WTC11 (cell line): ENCODE results near the gene TBC1D22B. TPM values are rescaled to one million over a fixed set of nuclear protein-coding genes. Genes with fewer than 3 reads are reported as not detected.
A peak's percentile ranks its signal among the peaks of the same experiment; 100 is the strongest.

Source experiments
- ATAC-seq: fragments of 200-7000 bp; cut with Tn5 transposase; 2 replicates; pipeline ENCODE4 v1.10.0; 2021; ENCODE audit warnings: mild to moderate bottlenecking, moderate library complexity
- CTCF ChIA-PET: fragments of 300-600 bp; sonication (Branson Sonifier 250); formaldehyde crosslinking; loops from one replicate; lab custom pipeline; 2021; ENCODE audit warnings: antibody characterized with exemption; lab: Charles Lee
- POLR2A ChIA-PET: fragments of 350-600 bp; sonication (Branson Sonifier 250); formaldehyde crosslinking; loops from one replicate; lab custom pipeline; 2021; ENCODE audit warnings: antibody characterized with exemption; lab: Charles Lee
- DNase-seq: peaks from one replicate; pipeline ENCODE4 v3.0.0; 2021; ENCODE audit warnings: low spot score
- H3K27ac Mint-ChIP-seq: 2 replicates; pipeline ENCODE4 v1.8.0; 2021; ENCODE audit warnings: mixed read lengths
- H3K27me3 Mint-ChIP-seq: 2 replicates; pipeline ENCODE4 v1.8.0; 2021; ENCODE audit warnings: low read depth, mild to moderate bottlenecking, moderate library complexity, mixed read lengths
- H3K36me3 Mint-ChIP-seq: 2 replicates; pipeline ENCODE4 v1.8.0; 2021; ENCODE audit warnings: mixed read lengths
- H3K4me1 Mint-ChIP-seq: 2 replicates; pipeline ENCODE4 v1.8.0; 2022; ENCODE audit warnings: mixed read lengths
- H3K4me3 Mint-ChIP-seq: 2 replicates; pipeline ENCODE4 v1.8.0; 2021; ENCODE audit warnings: mild to moderate bottlenecking, moderate library complexity, mixed read lengths
- H3K9me3 Mint-ChIP-seq: 2 replicates; pipeline ENCODE4 v1.8.0; 2021; ENCODE audit warnings: mixed read lengths
- ATF1 ChIP-seq: sonication (generic); formaldehyde crosslinking; IDR thresholded peaks from 2 replicates; pipeline ENCODE4 v1.8.1; 2023; ENCODE audit warnings: mild to moderate bottlenecking, moderate library complexity, missing genetic modification reagents
- ESRRA ChIP-seq: sonication (generic); formaldehyde crosslinking; IDR thresholded peaks from 2 replicates; pipeline ENCODE4 v1.8.1; 2022; ENCODE audit warnings: mild to moderate bottlenecking, missing genetic modification reagents, borderline replicate concordance
- JUN ChIP-seq: sonication (generic); formaldehyde crosslinking; IDR thresholded peaks from 2 replicates; pipeline ENCODE4 v1.8.0; 2023; ENCODE audit warnings: mild to moderate bottlenecking, missing genetic modification reagents
- KAT7 ChIP-seq: sonication (generic); formaldehyde crosslinking; IDR thresholded peaks from 2 replicates; pipeline ENCODE4 v1.8.1; 2023; ENCODE audit warnings: missing genetic modification reagents, mild to moderate bottlenecking, borderline replicate concordance
- PRRX2 ChIP-seq: fragments of 250-450 bp; sonication (Bioruptor Pico); IDR thresholded peaks from 2 replicates; pipeline ENCODE4 v1.8.0; 2021; ENCODE audit warnings: mild to moderate bottlenecking
- SOX15 ChIP-seq: fragments of 250-450 bp; sonication (Bioruptor Pico); IDR thresholded peaks from 2 replicates; pipeline ENCODE4 v1.9.0; 2021; ENCODE audit warnings: mild to moderate bottlenecking
- ZNF138 ChIP-seq: sonication (generic); formaldehyde crosslinking; conservative IDR thresholded peaks from 2 replicates; pipeline ENCODE4 v1.8.1; 2022; ENCODE audit warnings: mild to moderate bottlenecking, moderate library complexity, missing genetic modification reagents
- ZNF219 ChIP-seq: sonication (generic); formaldehyde crosslinking; IDR thresholded peaks from 2 replicates; pipeline ENCODE4 v1.8.0; 2023; ENCODE audit warnings: missing genetic modification reagents, mild to moderate bottlenecking, borderline replicate concordance
- ZNF317 ChIP-seq: sonication (generic); formaldehyde crosslinking; IDR thresholded peaks from 2 replicates; pipeline ENCODE4 v1.8.1; 2023; ENCODE audit warnings: low read depth, mild to moderate bottlenecking, moderate library complexity, missing genetic modification reagents, borderline replicate concordance
- ZNF671 ChIP-seq: fragments of 250-450 bp; sonication (Bioruptor Pico); IDR thresholded peaks from 2 replicates; pipeline ENCODE4 v1.8.0; 2021; ENCODE audit warnings: mild to moderate bottlenecking
- total RNA-seq: library from RNA; stranded (reverse); gene quantifications from 3 replicates; pipeline ENCODE4 v1.2.3, GENCODE V29; 2021
- TF ChIP-seq, protein P1 (sequence below): sonication (generic); formaldehyde crosslinking; IDR thresholded peaks from 2 replicates; pipeline ENCODE4 v1.8.1; 2023; ENCODE audit warnings: mild to moderate bottlenecking, missing genetic modification reagents, borderline replicate concordance
- TF ChIP-seq, protein P2 (sequence below): fragments of 250-450 bp; sonication (Bioruptor Pico); IDR thresholded peaks from 2 replicates; pipeline ENCODE4 v2.1.2; 2022; ENCODE audit warnings: mild to moderate bottlenecking, moderate library complexity
- TF ChIP-seq, protein P3 (sequence below): sonication (generic); formaldehyde crosslinking; IDR thresholded peaks from 2 replicates; pipeline ENCODE4 v1.8.1; 2022; ENCODE audit warnings: missing genetic modification reagents, borderline replicate concordance
- TF ChIP-seq, protein P4 (sequence below): fragments of 250-450 bp; sonication (Bioruptor Pico); IDR thresholded peaks from 2 replicates; pipeline ENCODE4 v1.8.0; 2021; ENCODE audit warnings: mild to moderate bottlenecking
- TF ChIP-seq, protein P5 (sequence below): sonication (generic); formaldehyde crosslinking; IDR thresholded peaks from 2 replicates; pipeline ENCODE4 v1.8.0; 2022; ENCODE audit warnings: mild to moderate bottlenecking, missing genetic modification reagents
- TF ChIP-seq, protein P6 (sequence below): sonication (generic); formaldehyde crosslinking; IDR thresholded peaks from 2 replicates; pipeline ENCODE4 v1.8.1; 2022; ENCODE audit warnings: mild to moderate bottlenecking, moderate library complexity, missing genetic modification reagents

The TBC1D22B gene
- total RNA-seq, 1 experiment from 2014 or later: 16.4 TPM

DNA sequence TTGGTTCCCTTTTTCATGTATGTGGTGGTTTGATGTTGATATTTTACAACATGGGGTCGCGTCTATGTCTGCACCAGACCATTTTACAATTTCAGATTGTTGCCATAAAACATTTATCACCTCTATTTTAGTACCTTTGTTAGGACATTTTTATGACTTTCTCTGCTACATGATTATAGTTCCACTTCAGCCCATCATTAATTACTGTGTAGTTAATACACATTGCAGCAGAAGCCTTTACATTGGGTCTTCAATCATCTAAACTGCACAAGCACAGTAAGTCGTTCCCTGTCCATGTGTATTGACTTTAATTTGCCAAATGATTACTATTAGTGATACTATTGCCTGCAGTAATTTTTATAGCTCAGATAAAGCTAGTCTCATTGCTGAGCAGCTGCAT lies 16.1 kb downstream of the TBC1D22B start:
- H3K9me3 Mint-ChIP-seq: no peaks in the 10 kb centered on the region
- CTCF ChIA-PET: no interaction called here
- peaks cover 6% of the 10 kb centered on the region for H3K36me3 Mint-ChIP-seq
- H3K4me3 Mint-ChIP-seq: no peak overlapping the region
- ATAC-seq (no peak), DNase-seq (no peak)
- no peaks in the 10 kb centered on the region for H3K27me3 Mint-ChIP-seq
- H3K27ac Mint-ChIP-seq: peak overlapping the region; percentile 77; the same call in 1 of the 2 replicates
- H3K4me1 Mint-ChIP-seq: peaks cover 9% of the 10 kb centered on the region; the same call in 1 of the 2 replicates
- POLR2A ChIA-PET: no interaction called here
- TF ChIP-seq ZNF138 (CRISPR knock-in tag) (no peak), ZNF317 (no peak)

DNA sequence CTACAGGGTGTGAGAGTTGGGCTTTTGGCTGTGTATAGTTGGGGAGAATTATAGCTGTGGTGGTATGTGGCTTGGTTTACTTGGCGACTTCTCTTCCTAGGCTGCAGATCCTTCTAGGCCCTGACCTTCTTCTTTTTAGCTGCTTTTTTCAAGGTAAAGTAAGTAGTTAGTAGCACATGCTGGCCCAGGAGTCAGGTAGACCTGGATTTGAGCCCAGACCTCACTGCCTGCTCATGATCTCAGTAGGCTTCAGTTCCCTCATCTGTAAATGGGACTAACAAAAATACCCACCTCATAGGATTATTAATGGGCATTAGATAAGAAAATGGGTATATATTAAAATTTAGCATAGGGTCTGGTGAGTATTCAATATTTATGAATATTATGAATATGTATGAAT lies 17.8 kb downstream of the TBC1D22B start:
- Mint-ChIP-seq H3K27me3 (no peaks in the 10 kb centered on the region), H3K4me1 (0 out of 2 replicates have a peak, but pooled peaks cover 14% of the 10 kb centered on the region), H3K36me3 (peaks cover 15% of the 10 kb centered on the region), H3K4me3 (no peak overlapping the region), H3K27ac (0 out of 2 replicates have a peak overlapping the region, but pooled peaks have one; percentile 28), H3K9me3 (no peaks in the 10 kb centered on the region)
- TF ChIP-seq KAT7 (no peak), ZNF671 (CRISPR knock-in tag) (no peak)
- TF ChIP-seq, protein P1, sequence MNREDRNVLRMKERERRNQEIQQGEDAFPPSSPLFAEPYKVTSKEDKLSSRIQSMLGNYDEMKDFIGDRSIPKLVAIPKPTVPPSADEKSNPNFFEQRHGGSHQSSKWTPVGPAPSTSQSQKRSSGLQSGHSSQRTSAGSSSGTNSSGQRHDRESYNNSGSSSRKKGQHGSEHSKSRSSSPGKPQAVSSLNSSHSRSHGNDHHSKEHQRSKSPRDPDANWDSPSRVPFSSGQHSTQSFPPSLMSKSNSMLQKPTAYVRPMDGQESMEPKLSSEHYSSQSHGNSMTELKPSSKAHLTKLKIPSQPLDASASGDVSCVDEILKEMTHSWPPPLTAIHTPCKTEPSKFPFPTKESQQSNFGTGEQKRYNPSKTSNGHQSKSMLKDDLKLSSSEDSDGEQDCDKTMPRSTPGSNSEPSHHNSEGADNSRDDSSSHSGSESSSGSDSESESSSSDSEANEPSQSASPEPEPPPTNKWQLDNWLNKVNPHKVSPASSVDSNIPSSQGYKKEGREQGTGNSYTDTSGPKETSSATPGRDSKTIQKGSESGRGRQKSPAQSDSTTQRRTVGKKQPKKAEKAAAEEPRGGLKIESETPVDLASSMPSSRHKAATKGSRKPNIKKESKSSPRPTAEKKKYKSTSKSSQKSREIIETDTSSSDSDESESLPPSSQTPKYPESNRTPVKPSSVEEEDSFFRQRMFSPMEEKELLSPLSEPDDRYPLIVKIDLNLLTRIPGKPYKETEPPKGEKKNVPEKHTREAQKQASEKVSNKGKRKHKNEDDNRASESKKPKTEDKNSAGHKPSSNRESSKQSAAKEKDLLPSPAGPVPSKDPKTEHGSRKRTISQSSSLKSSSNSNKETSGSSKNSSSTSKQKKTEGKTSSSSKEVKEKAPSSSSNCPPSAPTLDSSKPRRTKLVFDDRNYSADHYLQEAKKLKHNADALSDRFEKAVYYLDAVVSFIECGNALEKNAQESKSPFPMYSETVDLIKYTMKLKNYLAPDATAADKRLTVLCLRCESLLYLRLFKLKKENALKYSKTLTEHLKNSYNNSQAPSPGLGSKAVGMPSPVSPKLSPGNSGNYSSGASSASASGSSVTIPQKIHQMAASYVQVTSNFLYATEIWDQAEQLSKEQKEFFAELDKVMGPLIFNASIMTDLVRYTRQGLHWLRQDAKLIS (CRISPR knock-in tag): no peak
- TF ChIP-seq, protein P2, sequence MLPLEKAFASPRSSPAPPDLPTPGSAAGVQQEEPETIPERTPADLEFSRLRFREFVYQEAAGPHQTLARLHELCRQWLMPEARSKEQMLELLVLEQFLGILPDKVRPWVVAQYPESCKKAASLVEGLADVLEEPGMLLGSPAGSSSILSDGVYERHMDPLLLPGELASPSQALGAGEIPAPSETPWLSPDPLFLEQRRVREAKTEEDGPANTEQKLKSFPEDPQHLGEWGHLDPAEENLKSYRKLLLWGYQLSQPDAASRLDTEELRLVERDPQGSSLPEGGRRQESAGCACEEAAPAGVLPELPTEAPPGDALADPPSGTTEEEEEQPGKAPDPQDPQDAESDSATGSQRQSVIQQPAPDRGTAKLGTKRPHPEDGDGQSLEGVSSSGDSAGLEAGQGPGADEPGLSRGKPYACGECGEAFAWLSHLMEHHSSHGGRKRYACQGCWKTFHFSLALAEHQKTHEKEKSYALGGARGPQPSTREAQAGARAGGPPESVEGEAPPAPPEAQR (CRISPR knock-in tag): no peak
- TF ChIP-seq, protein P3, sequence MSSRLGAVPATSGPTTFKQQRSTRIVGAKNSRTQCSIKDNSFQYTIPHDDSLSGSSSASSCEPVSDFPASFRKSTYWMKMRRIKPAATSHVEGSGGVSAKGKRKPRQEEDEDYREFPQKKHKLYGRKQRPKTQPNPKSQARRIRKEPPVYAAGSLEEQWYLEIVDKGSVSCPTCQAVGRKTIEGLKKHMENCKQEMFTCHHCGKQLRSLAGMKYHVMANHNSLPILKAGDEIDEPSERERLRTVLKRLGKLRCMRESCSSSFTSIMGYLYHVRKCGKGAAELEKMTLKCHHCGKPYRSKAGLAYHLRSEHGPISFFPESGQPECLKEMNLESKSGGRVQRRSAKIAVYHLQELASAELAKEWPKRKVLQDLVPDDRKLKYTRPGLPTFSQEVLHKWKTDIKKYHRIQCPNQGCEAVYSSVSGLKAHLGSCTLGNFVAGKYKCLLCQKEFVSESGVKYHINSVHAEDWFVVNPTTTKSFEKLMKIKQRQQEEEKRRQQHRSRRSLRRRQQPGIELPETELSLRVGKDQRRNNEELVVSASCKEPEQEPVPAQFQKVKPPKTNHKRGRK: no peak
- POLR2A ChIA-PET: no interaction called here
- DNase-seq: no peak
- CTCF ChIA-PET: no interaction called here
- ATAC-seq: no peak

DNA sequence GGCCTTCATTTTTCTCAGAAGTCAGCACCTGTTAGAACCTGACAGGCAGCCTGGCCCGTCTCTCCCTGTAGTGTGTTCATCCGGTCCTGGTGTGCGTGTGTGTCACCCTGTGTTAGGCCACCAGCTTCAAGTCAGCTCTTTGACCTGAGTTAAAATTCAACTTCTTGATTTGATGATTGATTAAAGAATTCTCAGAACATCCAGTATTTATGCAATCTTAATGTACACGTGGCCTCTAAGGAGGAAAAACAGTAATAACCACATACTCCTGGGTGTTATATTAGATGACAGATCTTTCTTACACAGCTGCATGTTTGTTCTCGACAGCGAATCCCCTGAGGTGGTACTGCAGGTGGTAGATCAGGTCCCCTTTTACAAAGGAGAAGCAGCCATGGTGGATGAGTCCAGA lies 19.4 kb downstream of the TBC1D22B start:
- no peaks in the 10 kb centered on the region for H3K27me3 Mint-ChIP-seq
- DNase-seq: no peak
- peaks cover 16% of the 10 kb centered on the region for H3K36me3 Mint-ChIP-seq
- H3K9me3 Mint-ChIP-seq: no peaks in the 10 kb centered on the region
- H3K4me3 Mint-ChIP-seq: no peak overlapping the region
- TF ChIP-seq, protein P4, sequence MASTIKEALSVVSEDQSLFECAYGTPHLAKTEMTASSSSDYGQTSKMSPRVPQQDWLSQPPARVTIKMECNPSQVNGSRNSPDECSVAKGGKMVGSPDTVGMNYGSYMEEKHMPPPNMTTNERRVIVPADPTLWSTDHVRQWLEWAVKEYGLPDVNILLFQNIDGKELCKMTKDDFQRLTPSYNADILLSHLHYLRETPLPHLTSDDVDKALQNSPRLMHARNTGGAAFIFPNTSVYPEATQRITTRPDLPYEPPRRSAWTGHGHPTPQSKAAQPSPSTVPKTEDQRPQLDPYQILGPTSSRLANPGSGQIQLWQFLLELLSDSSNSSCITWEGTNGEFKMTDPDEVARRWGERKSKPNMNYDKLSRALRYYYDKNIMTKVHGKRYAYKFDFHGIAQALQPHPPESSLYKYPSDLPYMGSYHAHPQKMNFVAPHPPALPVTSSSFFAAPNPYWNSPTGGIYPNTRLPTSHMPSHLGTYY: no peak
- no peak for TF ChIP-seq PRRX2 (CRISPR knock-in tag)
- TF ChIP-seq SOX15 (CRISPR knock-in tag): no peak
- TF ChIP-seq, protein P3: no peak
- TF ChIP-seq ZNF219: no peak
- TF ChIP-seq, protein P5, sequence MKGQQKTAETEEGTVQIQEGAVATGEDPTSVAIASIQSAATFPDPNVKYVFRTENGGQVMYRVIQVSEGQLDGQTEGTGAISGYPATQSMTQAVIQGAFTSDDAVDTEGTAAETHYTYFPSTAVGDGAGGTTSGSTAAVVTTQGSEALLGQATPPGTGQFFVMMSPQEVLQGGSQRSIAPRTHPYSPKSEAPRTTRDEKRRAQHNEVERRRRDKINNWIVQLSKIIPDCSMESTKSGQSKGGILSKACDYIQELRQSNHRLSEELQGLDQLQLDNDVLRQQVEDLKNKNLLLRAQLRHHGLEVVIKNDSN (CRISPR knock-in tag): no peak
- no peak for TF ChIP-seq ATF1 (CRISPR knock-in tag)
- TF ChIP-seq JUN (CRISPR knock-in tag): no peak
- TF ChIP-seq ESRRA: no peak
- TF ChIP-seq, protein P6, sequence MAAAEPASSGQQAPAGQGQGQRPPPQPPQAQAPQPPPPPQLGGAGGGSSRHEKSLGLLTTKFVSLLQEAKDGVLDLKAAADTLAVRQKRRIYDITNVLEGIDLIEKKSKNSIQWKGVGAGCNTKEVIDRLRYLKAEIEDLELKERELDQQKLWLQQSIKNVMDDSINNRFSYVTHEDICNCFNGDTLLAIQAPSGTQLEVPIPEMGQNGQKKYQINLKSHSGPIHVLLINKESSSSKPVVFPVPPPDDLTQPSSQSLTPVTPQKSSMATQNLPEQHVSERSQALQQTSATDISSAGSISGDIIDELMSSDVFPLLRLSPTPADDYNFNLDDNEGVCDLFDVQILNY (CRISPR knock-in tag): no peak
- ATAC-seq: no peak
- ChIA-PET POLR2A (no interaction called here), CTCF (interaction anchor here (1.0 kb wide), 1 partner anchor 49 kb away, joined by 5 read pairs; no protein-coding TSS in a partner anchor)
- peak overlapping the region; percentile 47 for H3K27ac Mint-ChIP-seq
- 0 out of 2 replicates have a peak, but pooled peaks cover 14% of the 10 kb centered on the region for H3K4me1 Mint-ChIP-seq
